Prostate gland (tissue), 2 donors: Measurements from ENCODE around the gene CUX1.

Experiments
- CTCF ChIP-seq, 4 experiments: fragments of 200-600 bp in 2 of 4; fragments of 450-650 bp in 2 of 4; sonication (generic) in 2 of 4; IDR thresholded peaks; 1 replicate in 3 of 4; 2 replicates in 1 of 4; pipeline ENCODE4 v1.5.1; 2016 to 2019; ENCODE audit warnings: antibody characterized with exemption in 4 of 4, mild to moderate bottlenecking in 2 of 4, moderate library complexity in 2 of 4
- POLR2A ChIP-seq: fragments of 450-650 bp; IDR thresholded peaks from one replicate; pipeline ENCODE4 v1.6.1; 2016; ENCODE audit warnings: antibody characterized with exemption, mild to moderate bottlenecking

- TF ChIP-seq CTCF (IDR thresholded peaks at IDR 0.05) = no peak
- TF ChIP-seq POLR2A = no peak
These were observed 493.0 kb downstream of the CUX1 start for GRCh38 chr7:102310414-102310815.
